Inferior parietal cortex (tissue), 1 donor: ENCODE data around the gene CD2BP2.
"Not testable (repeated sequence)": the region's sequence is repeated elsewhere in the genome, so short reads cannot be mapped to it uniquely, and the experiment has no call there.

Experiments
- DNase-seq: peaks from one replicate; pipeline ENCODE4 v3.0.0-alpha.2; 2016; ENCODE audit errors: extremely low spot score

The CD2BP2 gene

GRCh38 chr16:30358990-30359870 lies 4.1 kb upstream of the CD2BP2 start:
- no peak for DNase-seq

DNA sequence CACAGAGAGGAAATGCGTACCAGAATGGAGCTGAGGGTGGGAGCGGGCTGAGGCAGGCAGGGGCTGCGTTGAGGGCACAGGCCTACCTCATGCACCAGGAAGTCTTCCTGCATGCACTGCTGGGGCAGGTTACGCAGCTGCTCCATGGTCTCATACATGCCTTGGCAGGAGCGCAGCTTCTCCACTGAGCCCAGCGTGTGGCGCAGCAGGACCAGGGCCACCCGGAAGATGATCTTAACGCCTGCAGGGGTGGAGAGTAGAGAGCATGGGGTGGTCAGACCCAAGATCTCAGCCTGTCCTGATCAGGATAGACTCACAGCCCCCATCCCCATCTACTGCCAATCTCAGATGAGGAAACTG lies 3.4 kb upstream of the CD2BP2 start:
- no peak for DNase-seq

GRCh38 chr16:30357715-30358576 lies 2.8 kb upstream of the CD2BP2 start:
- no peak for DNase-seq

DNA sequence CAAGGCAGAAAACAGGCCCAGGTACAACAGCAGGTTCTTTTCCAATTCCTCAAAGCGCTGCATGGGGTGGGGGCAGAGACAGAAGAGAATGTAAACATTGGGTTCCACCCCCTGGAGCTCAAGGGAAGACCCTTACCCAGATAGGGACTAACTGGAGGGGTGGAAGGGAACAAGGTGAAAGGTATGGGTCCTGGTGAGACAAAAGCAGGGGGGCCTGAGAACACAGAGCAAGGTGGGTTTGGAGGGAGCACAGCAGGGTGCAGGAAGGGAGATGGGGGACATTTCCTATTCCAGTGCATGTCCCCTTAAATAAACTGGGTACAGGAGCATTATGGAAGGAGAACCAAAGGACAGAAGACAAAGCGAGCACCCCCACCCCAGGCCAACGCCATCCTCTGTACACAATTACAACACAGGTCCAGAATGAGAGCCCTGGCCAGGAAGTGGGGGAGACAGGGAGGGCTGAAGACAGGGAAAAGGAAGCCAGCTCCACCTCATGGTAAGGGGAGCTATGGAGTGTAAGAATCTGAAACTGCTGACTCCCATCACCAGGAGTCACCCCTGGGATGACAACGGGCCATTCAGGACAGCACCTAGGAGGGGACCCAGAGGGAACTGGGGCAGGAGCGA lies 2.1 kb upstream of the CD2BP2 start:
- DNase-seq: no peak

GRCh38 chr16:30356401-30357084 lies 1.4 kb upstream of the CD2BP2 start:
- DNase-seq: no peak

DNA sequence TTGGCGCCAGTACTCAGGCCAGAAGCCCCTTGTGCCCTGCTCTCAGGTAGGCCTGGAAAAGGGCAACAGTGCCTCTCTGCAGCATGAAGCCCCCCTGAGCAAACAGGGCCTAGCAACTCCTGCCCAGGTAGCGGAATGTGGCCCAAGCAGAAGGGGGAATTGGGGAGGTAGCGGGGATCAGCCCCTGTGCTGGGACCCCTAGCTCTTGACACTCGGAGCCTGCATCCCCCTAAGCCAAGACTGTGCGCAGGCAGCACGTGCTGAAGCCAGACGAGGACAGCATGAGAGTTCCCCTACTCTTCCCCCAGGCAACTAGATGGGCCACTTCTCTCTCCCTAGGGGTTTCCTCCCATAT lies 823 bp upstream of the CD2BP2 start:
- no peak for DNase-seq

DNA sequence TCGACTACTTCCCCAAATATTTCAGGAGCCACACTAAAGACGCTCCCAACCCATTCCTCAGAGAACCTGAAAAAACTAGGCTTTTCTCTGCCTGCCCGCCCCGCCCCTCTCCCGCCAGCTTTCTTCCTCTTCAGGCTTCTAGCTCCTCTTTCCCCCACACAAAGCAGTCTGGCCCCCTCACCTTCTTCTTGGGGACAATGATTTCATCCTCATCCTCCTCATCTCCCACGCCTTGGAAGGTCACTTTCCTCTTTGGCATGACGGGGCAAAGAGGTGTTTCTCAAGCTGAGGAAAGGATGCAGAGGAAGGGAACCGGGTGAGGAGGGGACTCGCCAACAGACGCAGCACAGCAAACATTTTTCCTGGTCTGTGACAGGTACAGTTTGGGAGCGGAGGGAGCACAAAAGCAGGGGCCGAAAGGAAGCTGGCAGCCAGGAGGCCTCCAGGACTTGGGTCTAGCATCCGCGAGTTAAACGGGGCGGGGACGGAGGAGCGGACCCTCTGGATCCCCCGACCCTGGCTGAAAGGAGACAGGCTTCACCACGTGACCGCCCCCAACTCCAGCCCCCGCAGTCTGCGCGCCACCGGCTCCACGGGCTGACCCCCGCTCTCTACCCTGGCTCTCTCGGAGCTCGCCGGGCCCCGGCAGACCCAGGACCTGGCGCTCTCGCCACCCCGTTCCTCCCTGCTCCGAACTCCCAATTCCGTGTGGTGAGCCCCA lies 525 bp downstream of the CD2BP2 start:
- DNase-seq: no peak

DNA sequence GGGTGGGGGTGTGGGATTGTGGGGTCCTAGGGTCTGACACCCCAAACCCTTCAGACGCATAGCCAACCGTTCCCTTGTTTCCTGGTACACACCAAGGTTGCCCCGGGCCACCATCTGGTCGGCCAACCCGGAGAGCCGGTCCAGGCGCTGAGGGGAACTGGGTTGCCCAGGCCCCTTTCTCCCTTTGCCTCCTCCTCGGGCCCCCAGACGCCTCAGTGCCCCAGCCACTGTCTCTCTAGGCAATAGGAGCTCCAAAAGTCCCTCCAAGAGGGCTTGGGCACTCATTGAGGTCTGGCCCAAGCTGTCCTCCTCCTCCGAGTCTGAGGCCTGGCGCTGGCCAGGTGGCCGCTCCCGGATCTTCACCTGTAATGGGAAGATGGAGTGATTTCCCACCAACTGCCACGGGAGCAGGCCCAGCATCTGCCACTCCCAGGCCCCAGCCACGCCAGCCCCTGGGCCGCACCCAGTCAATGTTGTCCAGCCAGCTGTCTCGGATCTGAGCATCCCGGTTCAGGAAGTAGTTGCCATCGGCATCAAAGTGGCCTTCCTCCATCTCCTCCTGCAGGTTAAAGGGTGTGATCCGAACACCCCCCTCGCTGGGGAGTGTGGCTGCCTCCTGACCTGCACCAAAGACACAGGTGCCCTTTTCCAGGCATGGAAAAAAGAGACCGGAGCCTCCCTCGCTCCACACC lies 1.5 kb downstream of the CD2BP2 start:
- DNase-seq: no peak

DNA sequence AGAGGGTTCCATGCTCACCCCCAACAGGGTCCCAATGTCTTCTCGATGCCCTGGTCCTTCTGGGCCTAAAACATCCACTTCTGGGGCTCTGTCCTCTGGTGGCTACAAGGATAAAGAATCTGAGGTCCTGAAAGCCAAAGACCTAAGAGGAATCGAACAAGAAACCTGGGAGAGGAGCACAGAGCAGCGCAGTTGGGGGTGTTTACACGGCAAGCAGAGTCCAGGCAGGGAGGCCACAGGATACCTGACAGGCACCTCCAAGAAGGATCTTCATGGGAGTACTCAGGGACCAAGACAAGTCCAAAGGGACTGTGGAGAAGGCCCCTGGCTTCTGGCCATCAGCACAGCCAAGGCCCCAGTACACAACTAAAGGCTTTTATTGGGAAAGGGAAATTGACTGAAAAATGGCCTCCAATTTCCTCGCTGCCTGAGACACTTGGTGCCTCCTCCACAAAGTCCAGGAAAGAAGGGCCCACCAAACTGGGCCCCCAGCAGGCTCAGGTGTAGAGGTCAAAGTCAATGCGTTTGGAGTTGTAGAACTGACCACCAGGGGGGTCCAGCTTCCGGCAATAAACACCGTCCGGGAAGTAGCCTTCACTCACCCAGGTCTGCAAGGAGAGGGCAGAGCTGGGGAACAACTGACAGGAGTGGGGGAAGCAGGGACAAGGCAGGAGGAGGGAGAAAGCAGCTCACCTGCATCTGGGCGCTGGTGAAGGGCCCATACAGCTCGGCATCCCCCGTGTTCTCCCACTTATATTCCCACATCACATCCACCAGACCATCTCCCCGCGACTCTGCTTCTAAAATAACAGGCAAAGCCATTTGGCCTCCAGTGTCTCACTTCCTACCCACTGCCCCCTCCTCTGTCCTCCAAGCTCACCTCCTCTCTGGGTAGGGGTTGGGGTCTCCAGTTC lies 2.4 kb downstream of the CD2BP2 start:
- no peak for DNase-seq

DNA sequence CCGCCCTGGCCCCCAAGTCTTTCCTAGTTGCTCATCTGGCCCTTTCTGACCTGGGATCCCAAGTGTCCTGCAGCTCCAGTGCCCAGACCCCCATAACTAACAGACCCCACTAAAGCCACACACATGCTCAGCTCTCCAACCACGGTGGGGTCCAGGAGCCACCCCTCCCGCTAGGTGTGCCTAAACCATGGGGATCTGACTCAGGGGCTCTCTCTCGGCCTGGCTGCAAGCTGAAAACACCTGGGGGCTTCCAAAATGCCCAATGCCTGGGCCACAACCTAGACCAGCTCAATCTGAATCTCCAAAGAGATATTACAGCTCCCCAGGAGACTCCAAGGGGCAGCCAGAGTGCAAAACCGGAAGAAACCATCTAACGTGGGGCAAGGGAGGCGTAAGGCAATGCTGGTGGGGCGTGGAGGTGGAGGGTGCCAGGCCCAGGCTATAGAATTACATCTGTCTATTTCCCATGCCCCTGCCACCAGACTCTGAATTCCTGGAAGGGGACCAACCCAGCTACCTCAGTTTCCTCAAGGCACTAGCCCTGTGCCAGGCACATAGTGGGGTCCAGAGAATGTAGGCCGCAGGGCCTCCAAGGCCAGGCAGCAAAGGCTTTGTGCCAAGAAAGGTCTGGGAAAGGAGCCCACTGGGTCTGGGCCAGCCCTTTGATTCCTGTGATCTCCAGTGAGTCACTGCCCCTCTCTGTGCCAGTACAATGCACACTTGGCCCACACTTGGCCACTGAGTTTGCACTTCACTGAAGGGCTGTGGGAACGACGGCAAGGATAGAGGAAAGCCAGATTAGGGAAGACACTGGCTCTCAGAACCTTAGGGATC lies 3.3 kb downstream of the CD2BP2 start:
- peak; percentile 73 for DNase-seq

- no peak for DNase-seq
Measured at GRCh38 chr16:30351001-30351441, 4.1 kb downstream of the CD2BP2 start.

- DNase-seq: no peak
Measured at GRCh38 chr16:30350134-30350871, 4.8 kb downstream of the CD2BP2 start.

DNA sequence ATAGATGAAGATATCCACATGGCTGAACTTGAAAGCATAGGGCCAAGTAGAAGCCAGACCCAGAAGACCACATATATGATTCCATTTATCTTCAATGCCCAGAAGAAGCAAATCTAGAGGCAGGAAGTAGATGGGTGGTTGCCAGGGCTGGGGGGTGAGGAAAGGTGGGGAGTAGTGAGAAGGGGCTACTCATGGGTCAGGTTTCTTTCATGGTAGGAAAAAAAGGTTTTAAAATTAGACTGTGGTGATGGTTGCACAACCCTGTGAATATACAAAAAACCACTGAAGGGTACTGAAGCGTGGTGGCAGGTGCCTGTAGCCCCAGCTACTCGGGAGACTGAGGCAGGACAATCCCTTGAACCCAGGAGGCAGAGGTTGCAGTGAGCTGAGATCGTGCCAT lies 5.4 kb downstream of the CD2BP2 start:
- DNase-seq: no peak

- DNase-seq: no peak
Measured at GRCh38 chr16:30348929-30349328, 6.2 kb downstream of the CD2BP2 start.

DNA sequence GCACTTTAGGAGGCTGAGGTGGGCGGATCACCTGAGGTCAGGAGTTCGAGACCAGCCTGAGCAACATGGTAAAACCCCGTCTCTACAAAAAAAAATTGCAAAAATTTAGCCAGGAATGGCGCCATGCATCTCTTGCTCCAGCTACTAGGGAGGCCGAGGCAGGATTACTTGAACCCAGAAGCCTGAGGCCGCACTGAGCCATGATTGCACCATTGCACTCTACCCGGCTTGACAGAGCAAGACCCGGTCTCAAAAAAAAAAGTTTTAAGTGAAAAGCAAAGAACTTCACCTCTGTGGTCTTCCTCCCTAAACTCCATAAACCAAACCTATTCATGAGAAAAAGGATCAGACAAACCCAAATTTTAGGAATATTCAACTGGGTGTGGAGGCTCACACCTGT lies 7.0 kb downstream of the CD2BP2 start:
- no peak for DNase-seq

DNA sequence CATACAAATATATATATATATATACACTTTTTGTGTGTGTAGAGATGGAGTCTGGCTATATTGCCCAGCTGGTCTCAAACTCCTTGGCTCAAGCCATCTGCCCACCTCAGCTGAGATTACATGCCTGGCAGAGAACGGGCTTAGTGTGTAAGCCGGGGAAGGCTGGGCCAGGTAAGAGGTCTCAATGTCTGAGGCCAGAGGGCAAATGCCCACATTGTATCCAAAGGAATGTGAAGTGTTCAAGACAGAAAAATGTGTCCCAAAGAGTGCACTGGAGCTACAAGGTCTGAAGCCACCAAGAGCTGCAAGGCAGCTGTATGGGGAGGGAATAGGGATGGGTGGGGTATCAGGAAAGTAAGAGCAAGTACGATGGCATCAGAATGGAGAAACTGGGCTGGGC lies 8.8 kb downstream of the CD2BP2 start:
- DNase-seq: no peak

DNA sequence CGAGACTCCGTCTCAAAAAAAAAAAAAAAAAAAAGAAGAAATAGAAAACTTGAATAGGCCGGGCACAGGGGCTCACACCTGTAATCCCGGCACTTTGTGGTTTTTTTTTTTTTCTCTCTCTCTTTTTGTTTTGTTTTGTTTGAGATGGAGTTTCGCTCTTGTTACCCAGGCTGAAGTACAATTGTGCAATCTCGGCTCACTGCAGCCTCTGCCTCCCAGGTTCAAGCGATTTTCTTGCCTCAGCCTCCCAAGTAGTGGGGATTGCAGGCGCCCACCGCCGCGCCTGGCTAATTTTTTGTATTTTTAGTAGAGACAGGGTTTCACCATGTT lies 11.7 kb downstream of the CD2BP2 start:
- not testable (repeated sequence) for DNase-seq
